ENCODE measurements around the gene MCMBP.
A peak's percentile ranks its signal among the peaks of the same experiment; 100 is the strongest.
"Not testable (repeated sequence)": the region's sequence is repeated elsewhere in the genome, so short reads cannot be mapped to it uniquely, and the experiment has no call there.

Gene MCMBP

DNA sequence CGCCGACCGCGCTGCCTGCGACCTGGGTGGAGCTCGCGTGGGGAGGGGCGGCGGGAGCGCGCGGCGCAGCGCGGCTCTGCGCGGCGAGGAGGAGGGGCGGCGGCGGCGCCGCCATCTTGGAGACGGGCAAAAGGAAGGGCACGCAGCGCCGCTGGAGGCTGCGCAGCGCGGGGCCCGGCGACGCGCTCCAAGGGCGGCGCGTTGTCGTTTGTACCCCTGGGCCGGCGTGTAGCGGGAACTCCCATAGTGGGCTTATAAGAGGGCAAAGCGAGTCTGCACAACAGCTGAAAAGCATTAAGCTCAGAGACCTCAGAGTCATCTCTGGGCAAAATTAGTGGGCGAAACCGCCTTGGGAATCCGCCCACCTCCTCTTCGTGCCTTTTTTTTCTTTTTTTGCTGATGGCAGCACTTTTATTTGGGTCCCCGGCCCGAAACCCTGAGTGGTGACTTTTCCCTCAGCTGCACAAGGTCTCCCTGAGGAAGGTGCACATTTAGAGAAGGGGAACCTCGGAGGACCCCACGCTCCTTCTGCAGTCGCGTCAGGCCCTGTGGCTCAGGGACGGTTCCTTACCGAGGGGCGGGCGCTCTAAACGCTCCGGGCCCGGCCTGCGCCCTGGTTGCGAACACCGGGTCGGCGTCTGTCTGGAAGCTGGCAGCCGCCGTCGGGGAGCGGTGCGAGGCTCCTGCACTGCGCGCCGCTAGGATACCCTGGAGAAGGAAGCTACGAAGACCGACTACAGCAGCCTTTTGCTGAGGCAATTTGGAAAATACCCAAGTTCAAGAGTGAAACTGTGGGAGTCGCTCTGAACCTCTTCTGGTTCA, 428 bp upstream of the MCMBP start:
- H3K79me2 ChIP-seq (ENCODE audit: control insufficient read depth, insufficient read depth, low read length), result peaks cover 39% of the 10 kb centered on the region
- no peak overlapping the region for H2BK15ac ChIP-seq (replicated peaks; ENCODE audit: low read depth)
- H3K4me3 ChIP-seq (ENCODE audit: low read length), result peak overlapping the region; percentile 97
- H3K4ac ChIP-seq (ENCODE audit: low read depth, low read length), result peak overlapping the region; percentile 49
- peaks cover 2% of the 10 kb centered on the region for H3K79me1 ChIP-seq (ENCODE audit: low read length)
- peak overlapping the region; percentile 95 for H3K56ac ChIP-seq (ENCODE audit: low read length)
- peak overlapping the region; percentile 73 for H2BK5ac ChIP-seq (ENCODE audit: low read length)
- H4K5ac ChIP-seq (ENCODE audit: low read length), result peak overlapping the region; percentile 33
- H3K18ac ChIP-seq (ENCODE audit: low read length), result peak overlapping the region; percentile 54
- no peaks in the 10 kb centered on the region for H3K36me3 ChIP-seq (ENCODE audit: control insufficient read depth, insufficient read depth, low read length)
- DNase-seq, result peak; percentile 90
- H2BK120ac ChIP-seq (ENCODE audit: low read depth, low read length), result no peak overlapping the region
- peak overlapping the region; percentile 16 for H4K8ac ChIP-seq (ENCODE audit: low read depth, low read length)
- H3K4me1 ChIP-seq (ENCODE audit: control insufficient read depth, low read depth, low read length), result peaks cover 2% of the 10 kb centered on the region
- WGBS (ENCODE audit: extremely low coverage, insufficient coverage, low lambda C conversion rate), result no CpG with 5 or more reads among the region's 75 CpGs
- H3K27me3 ChIP-seq (ENCODE audit: insufficient read depth, low read length, poor library complexity), result no peaks in the 10 kb centered on the region
- H3K9ac ChIP-seq (ENCODE audit: low read length), result peak overlapping the region; percentile 95
- peak overlapping the region; percentile 75 for H3K4me2 ChIP-seq (ENCODE audit: low read length)
- no peak overlapping the region for H2AK5ac ChIP-seq (ENCODE audit: low read length)
- H3K23ac ChIP-seq (ENCODE audit: low read length), result no peak overlapping the region
- H3K27ac ChIP-seq (ENCODE audit: low read depth, low read length), result peak overlapping the region; percentile 90

DNA sequence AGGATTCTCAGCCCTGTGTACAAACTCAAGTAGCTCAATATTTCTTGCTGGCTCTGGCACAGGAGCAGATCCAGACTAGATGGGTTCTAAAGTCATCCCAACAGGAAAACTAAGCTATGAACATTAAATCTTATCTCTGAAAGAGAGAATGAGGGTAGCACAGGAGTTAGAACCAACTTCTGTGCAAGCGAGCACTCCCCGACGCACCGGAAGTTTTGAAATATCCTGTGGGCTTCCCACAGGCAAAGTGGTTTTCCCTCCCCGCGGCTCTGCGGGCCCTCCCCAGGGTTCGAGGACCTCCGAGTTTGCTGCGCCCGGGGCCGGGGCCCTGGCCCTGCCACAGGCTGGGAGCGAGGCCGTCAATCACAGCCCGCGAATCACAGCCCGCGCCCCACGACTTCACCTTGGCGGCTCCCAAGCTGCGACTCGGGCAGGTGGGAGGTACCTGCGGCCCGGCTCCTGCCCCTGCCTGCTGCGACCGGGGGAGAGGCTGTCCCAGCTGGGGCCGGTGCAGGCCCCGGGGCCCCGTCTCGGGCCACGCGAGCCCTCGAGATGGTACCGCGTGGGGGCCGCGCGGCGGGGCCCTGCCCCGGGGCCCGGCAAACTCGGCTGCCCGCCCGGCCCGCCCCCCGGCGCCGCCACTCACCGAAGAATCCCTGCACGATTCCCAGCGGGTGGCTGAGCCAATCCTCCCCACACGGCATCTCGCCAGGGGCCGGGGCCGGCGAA, 598 bp downstream of the MCMBP start:
- no CpG with 5 or more reads among the region's 56 CpGs for WGBS (ENCODE audit: extremely low coverage, insufficient coverage, low lambda C conversion rate)
- peak overlapping the region; percentile 67 for H2BK120ac ChIP-seq (ENCODE audit: low read depth, low read length)
- H3K79me2 ChIP-seq (ENCODE audit: control insufficient read depth, insufficient read depth, low read length), result peaks cover 49% of the 10 kb centered on the region
- no peaks in the 10 kb centered on the region for H3K36me3 ChIP-seq (ENCODE audit: control insufficient read depth, insufficient read depth, low read length)
- no peak overlapping the region for H2AK5ac ChIP-seq (ENCODE audit: low read length)
- H3K4me3 ChIP-seq (ENCODE audit: low read length), result peak overlapping the region; percentile 97
- H3K56ac ChIP-seq (ENCODE audit: low read length), result peak overlapping the region; percentile 95
- H2BK5ac ChIP-seq (ENCODE audit: low read length), result peak overlapping the region; percentile 41
- peak overlapping the region; percentile 90 for H3K27ac ChIP-seq (ENCODE audit: low read depth, low read length)
- no peak overlapping the region for H3K23ac ChIP-seq (ENCODE audit: low read length)
- no peak overlapping the region for H4K8ac ChIP-seq (ENCODE audit: low read depth, low read length)
- H3K4me2 ChIP-seq (ENCODE audit: low read length), result peak overlapping the region; percentile 82
- H3K9ac ChIP-seq (ENCODE audit: low read length), result peak overlapping the region; percentile 88
- peak overlapping the region; percentile 99 for H3K18ac ChIP-seq (ENCODE audit: low read length)
- H3K79me1 ChIP-seq (ENCODE audit: low read length), result peaks cover 3% of the 10 kb centered on the region
- no peaks in the 10 kb centered on the region for H3K27me3 ChIP-seq (ENCODE audit: insufficient read depth, low read length, poor library complexity)
- H3K4me1 ChIP-seq (ENCODE audit: control insufficient read depth, low read depth, low read length), result peaks cover 2% of the 10 kb centered on the region
- H3K4ac ChIP-seq (ENCODE audit: low read depth, low read length), result peak overlapping the region; percentile 76
- H4K5ac ChIP-seq (ENCODE audit: low read length), result no peak overlapping the region
- no peak overlapping the region for H2BK15ac ChIP-seq (replicated peaks; ENCODE audit: low read depth)
- peak; percentile 70 for DNase-seq

DNA sequence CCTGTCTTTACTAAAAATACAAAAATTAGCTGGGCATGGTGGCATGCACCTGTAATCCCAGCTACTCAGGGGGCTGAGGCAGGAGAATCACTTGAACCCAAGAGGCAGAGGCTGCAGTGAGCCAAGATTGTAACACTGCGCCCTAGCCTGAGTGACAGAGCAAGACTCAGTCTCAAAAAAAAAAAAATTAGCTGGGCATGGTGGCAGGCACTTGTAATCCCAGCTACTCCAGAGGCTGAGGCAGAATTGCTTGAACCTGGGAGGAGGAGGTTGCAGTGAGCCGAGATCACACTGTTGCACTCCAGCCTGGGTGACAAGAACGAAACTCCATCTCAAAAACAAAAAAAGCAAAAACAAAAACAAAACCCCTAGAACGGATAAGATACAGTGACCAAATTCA, 3.2 kb downstream of the MCMBP start:
- H3K79me1 ChIP-seq (ENCODE audit: low read length); H3K23ac ChIP-seq (ENCODE audit: low read length); H3K4me3 ChIP-seq (ENCODE audit: low read length); H3K4me2 ChIP-seq (ENCODE audit: low read length); H4K5ac ChIP-seq (ENCODE audit: low read length); H2BK15ac ChIP-seq (replicated peaks; ENCODE audit: low read depth); H3K18ac ChIP-seq (ENCODE audit: low read length); H3K4ac ChIP-seq (ENCODE audit: low read depth, low read length); H4K8ac ChIP-seq (ENCODE audit: low read depth, low read length); H2BK5ac ChIP-seq (ENCODE audit: low read length); H3K4me1 ChIP-seq (ENCODE audit: control insufficient read depth, low read depth, low read length); H3K27ac ChIP-seq (ENCODE audit: low read depth, low read length); H3K56ac ChIP-seq (ENCODE audit: low read length); H3K9ac ChIP-seq (ENCODE audit: low read length); H3K36me3 ChIP-seq (ENCODE audit: control insufficient read depth, insufficient read depth, low read length); H2BK120ac ChIP-seq (ENCODE audit: low read depth, low read length); DNase-seq; H2AK5ac ChIP-seq (ENCODE audit: low read length); H3K27me3 ChIP-seq (ENCODE audit: insufficient read depth, low read length, poor library complexity): not testable (repeated sequence)
- WGBS (ENCODE audit: extremely low coverage, insufficient coverage, low lambda C conversion rate), result no CpG with 5 or more reads among the region's 4 CpGs
- peaks cover 72% of the 10 kb centered on the region for H3K79me2 ChIP-seq (ENCODE audit: control insufficient read depth, insufficient read depth, low read length)

DNA sequence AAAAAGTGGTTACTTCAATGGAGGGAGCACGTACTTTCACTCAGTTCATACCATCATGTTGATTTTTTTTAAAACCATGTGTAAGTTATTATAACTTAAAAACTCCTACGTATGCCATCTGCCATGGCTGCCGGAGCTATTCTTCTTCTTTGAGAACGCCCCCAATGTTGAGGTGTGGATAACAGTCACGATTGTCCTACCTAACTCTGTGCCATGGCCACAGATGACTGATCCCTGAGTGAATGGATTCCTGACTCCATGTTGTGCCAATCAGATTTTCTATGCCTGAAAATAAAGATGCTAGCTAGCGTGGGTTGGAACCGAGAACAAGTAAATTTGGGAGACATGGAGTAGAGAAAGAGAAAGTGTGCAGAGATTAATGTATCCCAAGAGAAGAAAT, 5.3 kb downstream of the MCMBP start:
- Histone ChIP-seq H3K4ac (ENCODE audit: low read depth, low read length) (no peak overlapping the region), H2AK5ac (ENCODE audit: low read length) (no peak overlapping the region), H3K79me1 (ENCODE audit: low read length) (peaks cover 3% of the 10 kb centered on the region), H3K9ac (ENCODE audit: low read length) (no peak overlapping the region), H2BK15ac (replicated peaks; ENCODE audit: low read depth) (no peak overlapping the region), H3K4me3 (ENCODE audit: low read length) (no peak overlapping the region), H3K56ac (ENCODE audit: low read length) (no peak overlapping the region), H3K27me3 (ENCODE audit: insufficient read depth, low read length, poor library complexity) (no peaks in the 10 kb centered on the region), H3K4me2 (ENCODE audit: low read length) (no peak overlapping the region), H2BK5ac (ENCODE audit: low read length) (no peak overlapping the region), H3K36me3 (ENCODE audit: control insufficient read depth, insufficient read depth, low read length) (no peaks in the 10 kb centered on the region), H4K5ac (ENCODE audit: low read length) (no peak overlapping the region), H3K79me2 (ENCODE audit: control insufficient read depth, insufficient read depth, low read length) (peaks cover 84% of the 10 kb centered on the region), H3K18ac (ENCODE audit: low read length) (no peak overlapping the region), H3K27ac (ENCODE audit: low read depth, low read length) (no peak overlapping the region), H3K4me1 (ENCODE audit: control insufficient read depth, low read depth, low read length) (no peaks in the 10 kb centered on the region), H4K8ac (ENCODE audit: low read depth, low read length) (no peak overlapping the region), H2BK120ac (ENCODE audit: low read depth, low read length) (no peak overlapping the region), H3K23ac (ENCODE audit: low read length) (no peak overlapping the region)
- no CpG with 5 or more reads among the region's 7 CpGs for WGBS (ENCODE audit: extremely low coverage, insufficient coverage, low lambda C conversion rate)
- no peak for DNase-seq

DNA sequence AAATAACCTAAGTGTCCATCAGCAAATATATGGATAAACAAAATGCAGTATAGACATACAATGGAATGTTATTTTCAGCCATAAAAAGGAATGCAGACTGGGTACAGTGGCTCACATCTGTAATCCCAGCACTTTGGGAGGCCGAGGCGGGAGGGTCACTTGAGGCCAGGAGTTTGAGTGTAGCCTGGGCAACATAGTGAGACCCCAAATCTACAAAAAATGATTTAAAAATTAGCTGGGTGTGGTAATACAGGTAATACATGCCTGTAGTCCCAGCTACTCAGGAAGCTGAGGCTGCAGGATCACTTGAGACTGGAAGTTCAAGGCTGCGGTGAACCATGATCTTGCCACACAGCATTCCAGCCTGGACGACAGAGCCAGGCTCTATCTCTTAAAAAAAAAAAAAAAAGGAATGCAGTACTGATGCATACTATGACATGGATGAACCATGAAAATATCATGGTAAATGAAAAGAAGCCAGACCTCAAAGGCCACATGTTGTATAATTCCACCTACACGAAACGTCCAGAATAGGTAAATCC, 6.9 kb downstream of the MCMBP start:
- no peak overlapping the region for H2BK5ac ChIP-seq (ENCODE audit: low read length)
- H2BK15ac ChIP-seq (replicated peaks; ENCODE audit: low read depth), result no peak overlapping the region
- H3K4ac ChIP-seq (ENCODE audit: low read depth, low read length), result no peak overlapping the region
- H3K36me3 ChIP-seq (ENCODE audit: control insufficient read depth, insufficient read depth, low read length), result no peaks in the 10 kb centered on the region
- H3K4me1 ChIP-seq (ENCODE audit: control insufficient read depth, low read depth, low read length), result no peaks in the 10 kb centered on the region
- H3K4me3 ChIP-seq (ENCODE audit: low read length), result no peak overlapping the region
- H3K9ac ChIP-seq (ENCODE audit: low read length), result no peak overlapping the region
- no peak overlapping the region for H3K18ac ChIP-seq (ENCODE audit: low read length)
- H3K56ac ChIP-seq (ENCODE audit: low read length), result no peak overlapping the region
- WGBS (ENCODE audit: extremely low coverage, insufficient coverage, low lambda C conversion rate), result no CpG with 5 or more reads among the region's 6 CpGs
- no peak for DNase-seq
- no peak overlapping the region for H2AK5ac ChIP-seq (ENCODE audit: low read length)
- peaks cover 3% of the 10 kb centered on the region for H3K79me1 ChIP-seq (ENCODE audit: low read length)
- H2BK120ac ChIP-seq (ENCODE audit: low read depth, low read length), result no peak overlapping the region
- no peak overlapping the region for H3K27ac ChIP-seq (ENCODE audit: low read depth, low read length)
- no peak overlapping the region for H4K8ac ChIP-seq (ENCODE audit: low read depth, low read length)
- peaks cover 85% of the 10 kb centered on the region for H3K79me2 ChIP-seq (ENCODE audit: control insufficient read depth, insufficient read depth, low read length)
- no peak overlapping the region for H3K23ac ChIP-seq (ENCODE audit: low read length)
- no peaks in the 10 kb centered on the region for H3K27me3 ChIP-seq (ENCODE audit: insufficient read depth, low read length, poor library complexity)
- H3K4me2 ChIP-seq (ENCODE audit: low read length), result no peak overlapping the region
- H4K5ac ChIP-seq (ENCODE audit: low read length), result no peak overlapping the region
